ENCODE measurements around the gene WWTR1. TPM values are rescaled to one million over a fixed set of nuclear protein-coding genes. Genes with fewer than 3 reads are reported as not detected.

WWTR1 gene
- total and polyA plus RNA-seq, 2 of the 4 experiments (the other 2 are of a cell fraction) = 38.9 to 65.3 TPM

DNA sequence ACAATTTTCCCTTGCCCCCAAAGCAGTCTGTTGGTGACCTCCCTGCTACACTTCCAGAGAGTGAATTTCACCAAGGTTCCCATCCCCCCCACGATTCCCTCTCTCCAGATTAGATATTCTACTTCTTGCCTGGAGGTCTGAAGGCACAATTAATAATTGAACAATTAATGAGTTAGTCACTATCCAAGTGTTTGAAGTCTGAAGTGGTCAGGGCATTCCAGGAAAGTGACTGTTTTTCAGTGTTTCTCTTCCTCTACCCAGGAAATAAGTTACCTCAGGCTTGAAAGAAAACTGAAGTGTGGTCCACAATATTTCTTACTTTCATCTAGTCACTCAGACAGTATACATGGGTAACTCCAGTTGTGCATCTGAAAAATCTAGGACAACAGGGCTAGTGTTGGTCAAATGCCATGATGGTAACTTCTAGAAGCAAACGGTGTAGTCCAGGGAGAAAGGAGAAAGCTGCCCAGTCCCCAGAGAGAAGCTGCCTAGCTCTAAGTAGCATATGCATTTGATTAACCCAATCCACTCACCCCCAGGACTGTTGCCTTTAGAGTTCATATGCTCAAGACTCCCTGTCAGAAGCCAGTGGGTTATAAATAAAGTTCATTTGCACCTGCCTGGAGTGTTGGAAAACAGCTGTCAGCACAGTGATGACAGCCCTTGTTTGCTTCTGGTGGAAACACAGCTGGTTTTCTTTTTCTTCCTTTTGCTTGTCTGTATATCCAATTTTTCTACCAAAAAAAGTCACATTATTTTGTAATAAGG lies 185.6 kb downstream of the WWTR1 start (continued):
- TF ChIP-seq MAZ (IDR thresholded peaks at IDR 0.05; ENCODE audit: borderline replicate concordance, low read depth, low read length) (no peak), SMC3 (IDR thresholded peaks at IDR 0.05; ENCODE audit: low read depth, low read length) (no peak)

DNA sequence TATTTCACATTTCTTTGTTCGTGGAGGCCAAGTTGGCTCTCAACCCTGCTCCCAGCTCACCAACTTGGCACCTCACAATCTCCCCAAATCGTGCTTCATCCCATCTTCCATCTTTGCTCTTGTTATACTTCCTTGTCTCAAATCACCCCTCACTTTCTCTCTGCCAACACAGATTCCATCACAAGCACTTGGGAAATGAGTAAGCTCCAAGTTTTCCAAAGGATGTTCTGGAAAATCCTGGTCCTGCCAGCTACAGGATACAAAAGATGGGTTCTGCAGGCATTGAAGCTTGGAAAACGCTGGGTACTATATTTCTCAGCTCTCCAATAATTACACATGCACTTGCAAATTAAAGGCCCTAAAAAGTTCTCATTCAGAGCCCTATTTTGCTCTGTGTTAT lies 187.4 kb downstream of the WWTR1 start:
- Histone ChIP-seq H2BK20ac (ENCODE audit: low read depth, low read length) (peak overlapping the region; percentile 96), H3K56ac (ENCODE audit: extremely low read depth, insufficient read depth, low read length) (0 out of 2 replicates have a peak overlapping the region, but pooled peaks have one; percentile 19), H4K8ac (ENCODE audit: low read depth in 2 of 2, low read length in 2 of 2) (peak overlapping the region; percentile 45 to 94; a peak in 3 of 4 replicates), H4K91ac (ENCODE audit: insufficient read depth, low read depth, low read length) (peak overlapping the region; percentile 88), H2BK15ac (ENCODE audit: low read depth, low read length) (peak overlapping the region; percentile 97; the same call in 2 of the 3 replicates), H3K9ac (ENCODE audit: low read depth, low read length) (no peak overlapping the region), H3K36me3 (ENCODE audit: control insufficient read depth, insufficient read depth, low read length) (no peaks in the 10 kb centered on the region), H2AK5ac (ENCODE audit: low read depth, low read length) (peak overlapping the region; percentile 83), H4K5ac (ENCODE audit: low read depth, low read length) (peak overlapping the region; percentile 87), H3K79me1 (ENCODE audit: low read depth in 1 of 2, low read length in 2 of 2) (peaks cover 0 to 14% of the 10 kb centered on the region in 2 experiments; a peak in 2 of 4 replicates), H3K4me2 (ENCODE audit: low read depth, low read length) (no peak overlapping the region), H3K4ac (ENCODE audit: low read depth, low read length) (peak overlapping the region; percentile 83), H3K27ac (ENCODE audit: insufficient read depth, low read length) (peak overlapping the region; percentile 53; the same call in 1 of the 2 replicates), H2BK5ac (ENCODE audit: low read depth, low read length, poor library complexity, severe bottlenecking) (peak overlapping the region; percentile 79), H3K9me1 (ENCODE audit: insufficient read depth, low read length) (peaks cover 23% of the 10 kb centered on the region), H2AK9ac (replicated peaks; ENCODE audit: low read depth, low read length, poor library complexity) (peak overlapping the region; percentile 37), H3K27me3 (ENCODE audit: control insufficient read depth, insufficient read depth, low read length) (no peaks in the 10 kb centered on the region), H3K4me1 (ENCODE audit: control insufficient read depth, insufficient read depth, low read length) (peaks cover 32% of the 10 kb centered on the region), H3K9me3 (ENCODE audit: control insufficient read depth, insufficient read depth, low read length) (no peaks in the 10 kb centered on the region; the same call in 1 of the 2 replicates), H2AFZ (replicated peaks; ENCODE audit: low read length, poor library complexity) (peak overlapping the region; percentile 81), H3K23ac (ENCODE audit: low read depth, low read length) (peak overlapping the region; percentile 71), H4K20me1 (ENCODE audit: insufficient read depth, low read length) (no peaks in the 10 kb centered on the region), H3K14ac (replicated peaks; ENCODE audit: low read depth, low read length) (peak overlapping the region; percentile 94), H3K18ac (ENCODE audit: low read depth, low read length) (peak overlapping the region; percentile 95), H2BK120ac (ENCODE audit: low read depth, low read length) (peak overlapping the region; percentile 95), H3K4me3 (ENCODE audit: insufficient read depth, low read depth, low read length) (no peak overlapping the region)
- ATAC-seq (ENCODE audit: low read depth) (no peak), DNase-seq (no peak)
- intact Hi-C loops (cut with micrococcal nuclease) (no loop called here), dilution Hi-C loops (cut with HindIII; ENCODE audit: low sequenced_read_pairs, unreplicated experiment) (no loop called here), in situ Hi-C loops (cut with MboI; ENCODE audit: low sequenced_read_pairs) (no loop called here)
- WGBS, 2 experiments (ENCODE audit: extremely low coverage in 2 of 2, insufficient read length in 1 of 2) = 40% methylated on average over 2 of the region's 3 CpGs; no CpG with 5 or more reads in 1 of the 2 experiments
- no TSS peak for BruUV-seq (replicated peaks)
- ChIA-PET POLR2A (ENCODE audit: unreplicated experiment) (no interaction called here), CTCF (interaction anchor here (0.7 to 1.5 kb wide), 2 partner anchors 10 to 22 kb away, joined by 4 to 8 read pairs; no protein-coding TSS in a partner anchor)
- TF ChIP-seq RFX5 (IDR thresholded peaks at IDR 0.05; ENCODE audit: low read depth, low read length) = no peak
- no peak for TF ChIP-seq BHLHE40 (IDR thresholded peaks at IDR 0.05; ENCODE audit: low read depth, low read length)
- no peak for TF ChIP-seq RAD21 (IDR thresholded peaks at IDR 0.05; ENCODE audit: low read length)
- no peak for TF ChIP-seq SMC3 (IDR thresholded peaks at IDR 0.05; ENCODE audit: low read depth, low read length)
- no peak for TF ChIP-seq NFE2L2 (IDR thresholded peaks at IDR 0.05; ENCODE audit: low read depth, low read length)
- no peak for TF ChIP-seq FOS (IDR thresholded peaks at IDR 0.05; ENCODE audit: low read depth, low read length)
- TF ChIP-seq POLR2A (IDR thresholded peaks at IDR 0.05; ENCODE audit: low read depth, low read length) = no peak
- TF ChIP-seq, protein P1, sequence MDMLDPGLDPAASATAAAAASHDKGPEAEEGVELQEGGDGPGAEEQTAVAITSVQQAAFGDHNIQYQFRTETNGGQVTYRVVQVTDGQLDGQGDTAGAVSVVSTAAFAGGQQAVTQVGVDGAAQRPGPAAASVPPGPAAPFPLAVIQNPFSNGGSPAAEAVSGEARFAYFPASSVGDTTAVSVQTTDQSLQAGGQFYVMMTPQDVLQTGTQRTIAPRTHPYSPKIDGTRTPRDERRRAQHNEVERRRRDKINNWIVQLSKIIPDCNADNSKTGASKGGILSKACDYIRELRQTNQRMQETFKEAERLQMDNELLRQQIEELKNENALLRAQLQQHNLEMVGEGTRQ (IDR thresholded peaks at IDR 0.05; ENCODE audit: low read depth, low read length) = no peak
- TF ChIP-seq, protein P2, sequence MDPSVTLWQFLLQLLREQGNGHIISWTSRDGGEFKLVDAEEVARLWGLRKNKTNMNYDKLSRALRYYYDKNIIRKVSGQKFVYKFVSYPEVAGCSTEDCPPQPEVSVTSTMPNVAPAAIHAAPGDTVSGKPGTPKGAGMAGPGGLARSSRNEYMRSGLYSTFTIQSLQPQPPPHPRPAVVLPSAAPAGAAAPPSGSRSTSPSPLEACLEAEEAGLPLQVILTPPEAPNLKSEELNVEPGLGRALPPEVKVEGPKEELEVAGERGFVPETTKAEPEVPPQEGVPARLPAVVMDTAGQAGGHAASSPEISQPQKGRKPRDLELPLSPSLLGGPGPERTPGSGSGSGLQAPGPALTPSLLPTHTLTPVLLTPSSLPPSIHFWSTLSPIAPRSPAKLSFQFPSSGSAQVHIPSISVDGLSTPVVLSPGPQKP (IDR thresholded peaks at IDR 0.05; ENCODE audit: borderline replicate concordance, low read depth, low read length) = no peak
- TF ChIP-seq, protein P3, sequence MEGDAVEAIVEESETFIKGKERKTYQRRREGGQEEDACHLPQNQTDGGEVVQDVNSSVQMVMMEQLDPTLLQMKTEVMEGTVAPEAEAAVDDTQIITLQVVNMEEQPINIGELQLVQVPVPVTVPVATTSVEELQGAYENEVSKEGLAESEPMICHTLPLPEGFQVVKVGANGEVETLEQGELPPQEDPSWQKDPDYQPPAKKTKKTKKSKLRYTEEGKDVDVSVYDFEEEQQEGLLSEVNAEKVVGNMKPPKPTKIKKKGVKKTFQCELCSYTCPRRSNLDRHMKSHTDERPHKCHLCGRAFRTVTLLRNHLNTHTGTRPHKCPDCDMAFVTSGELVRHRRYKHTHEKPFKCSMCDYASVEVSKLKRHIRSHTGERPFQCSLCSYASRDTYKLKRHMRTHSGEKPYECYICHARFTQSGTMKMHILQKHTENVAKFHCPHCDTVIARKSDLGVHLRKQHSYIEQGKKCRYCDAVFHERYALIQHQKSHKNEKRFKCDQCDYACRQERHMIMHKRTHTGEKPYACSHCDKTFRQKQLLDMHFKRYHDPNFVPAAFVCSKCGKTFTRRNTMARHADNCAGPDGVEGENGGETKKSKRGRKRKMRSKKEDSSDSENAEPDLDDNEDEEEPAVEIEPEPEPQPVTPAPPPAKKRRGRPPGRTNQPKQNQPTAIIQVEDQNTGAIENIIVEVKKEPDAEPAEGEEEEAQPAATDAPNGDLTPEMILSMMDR (conservative IDR thresholded peaks at IDR 0.05; ENCODE audit: low read depth, low read length) = no peak
- no peak for TF ChIP-seq MXI1 (IDR thresholded peaks at IDR 0.05; ENCODE audit: borderline replicate concordance, low read depth, low read length)

Data from IMR-90 (cell line).